Astrocyte (in vitro differentiated cells and primary cell): ENCODE measurements around the gene VWA5B1. TPM values are rescaled to one million over a fixed set of nuclear protein-coding genes. Genes with fewer than 3 reads are reported as not detected.

Experiments used
- DNase-seq: peaks from one replicate; pipeline ENCODE4 v3.0.0-alpha.2; 2010; ENCODE audit warnings: low read depth
- FAIRE-seq: peaks from 2 replicates; lab custom pipeline; 2011; peaks lifted over from hg19 to GRCh38; lab: Jason Lieb, UNC
- H2AFZ ChIP-seq: 2 replicates; pipeline ENCODE4 v1.6.0; 2012; ENCODE audit warnings: low read depth, low read length, inconsistent platforms
- H3K27ac ChIP-seq: 2 replicates; pipeline ENCODE4 v1.5.1; 2011; ENCODE audit warnings: low read depth, low read length, inconsistent platforms
- H3K27me3 ChIP-seq: 2 replicates; pipeline ENCODE4 v1.6.0; 2011; ENCODE audit warnings: low read length, inconsistent platforms; ENCODE audit not compliant: insufficient read depth
- H3K36me3 ChIP-seq: 2 replicates; pipeline ENCODE4 v1.5.1; 2011; ENCODE audit warnings: low read length, inconsistent platforms; ENCODE audit not compliant: insufficient read depth
- H3K4me1 ChIP-seq: 2 replicates; pipeline ENCODE4 v1.5.1; 2011; ENCODE audit warnings: low read length, inconsistent platforms; ENCODE audit not compliant: insufficient read depth
- H3K4me2 ChIP-seq: 2 replicates; pipeline ENCODE4 v1.6.0; 2012; ENCODE audit warnings: low read length, inconsistent platforms
- H3K4me3 ChIP-seq: 2 replicates; pipeline ENCODE4 v1.5.1; 2011; ENCODE audit warnings: low read depth, mild to moderate bottlenecking, low read length, inconsistent platforms; ENCODE audit not compliant: insufficient read depth
- H3K79me2 ChIP-seq: 2 replicates; pipeline ENCODE4 v1.6.0; 2012; ENCODE audit warnings: mild to moderate bottlenecking, low read length, inconsistent platforms; ENCODE audit not compliant: insufficient read depth
- H3K9ac ChIP-seq: 2 replicates; pipeline ENCODE4 v1.6.0; 2012; ENCODE audit warnings: mild to moderate bottlenecking, low read length, inconsistent platforms
- H3K9me3 ChIP-seq: 2 replicates; pipeline ENCODE4 v1.5.1; 2012; ENCODE audit warnings: low read depth, mild to moderate bottlenecking, low read length, inconsistent platforms; ENCODE audit not compliant: insufficient read depth
- H4K20me1 ChIP-seq: 2 replicates; pipeline ENCODE4 v1.6.0; 2012; ENCODE audit warnings: low read length, inconsistent platforms; ENCODE audit not compliant: insufficient read depth
- H3K27ac Mint-ChIP-seq: one replicate; pipeline ENCODE4 v1.8.0; 2021; ENCODE audit warnings: mild to moderate bottlenecking, mixed read lengths; ENCODE audit not compliant: unreplicated experiment
- H3K27me3 Mint-ChIP-seq: one replicate; pipeline ENCODE4 v1.8.0; 2021; ENCODE audit warnings: low read depth, mixed read lengths; ENCODE audit not compliant: unreplicated experiment
- H3K36me3 Mint-ChIP-seq: one replicate; pipeline ENCODE4 v1.8.0; 2021; ENCODE audit warnings: low read depth, mixed read lengths; ENCODE audit not compliant: unreplicated experiment
- H3K4me1 Mint-ChIP-seq: one replicate; pipeline ENCODE4 v1.8.0; 2021; ENCODE audit warnings: low read depth, mixed read lengths; ENCODE audit not compliant: unreplicated experiment
- H3K4me3 Mint-ChIP-seq: one replicate; pipeline ENCODE4 v1.8.0; 2021; ENCODE audit warnings: mild to moderate bottlenecking, moderate library complexity, mixed read lengths; ENCODE audit not compliant: unreplicated experiment
- H3K9me3 Mint-ChIP-seq: one replicate; pipeline ENCODE4 v1.8.0; 2021; ENCODE audit warnings: mild to moderate bottlenecking, mixed read lengths; ENCODE audit not compliant: unreplicated experiment
- CTCF ChIP-seq: IDR thresholded peaks from 2 replicates; pipeline ENCODE4 v1.5.1; 2011; ENCODE audit warnings: low read depth, mild to moderate bottlenecking, inconsistent platforms, low read length, moderate library complexity; ENCODE audit not compliant: insufficient read depth
- EZH2 ChIP-seq: IDR thresholded peaks from 2 replicates; pipeline ENCODE4 v1.6.1; 2012; ENCODE audit warnings: mild to moderate bottlenecking, low read length, inconsistent platforms; ENCODE audit not compliant: insufficient read depth
- total RNA-seq: library from RNA; stranded (reverse); gene quantifications from 2 replicates; pipeline ENCODE4 v1.2.1, GENCODE V29; 2021

VWA5B1 gene
- total RNA-seq, 1 donor from 2014 or later, result not detected

- Mint-ChIP-seq H3K4me3 (no peak overlapping the region), H3K9me3 (peaks cover 2% of the 10 kb centered on the region), H3K27me3 (peaks cover 35% of the 10 kb centered on the region), H3K4me1 (no peaks in the 10 kb centered on the region), H3K36me3 (no peaks in the 10 kb centered on the region), H3K27ac (no peak overlapping the region)
- no peaks in the 10 kb centered on the region for H3K4me1 ChIP-seq
- no peaks in the 10 kb centered on the region for H3K79me2 ChIP-seq
- TF ChIP-seq EZH2, result no peak
- no peaks in the 10 kb centered on the region for H3K36me3 ChIP-seq
- no peak overlapping the region for H2AFZ ChIP-seq
- no peaks in the 10 kb centered on the region for H4K20me1 ChIP-seq
- H3K9ac ChIP-seq, result no peak overlapping the region
- no peak overlapping the region for H3K4me3 ChIP-seq
- FAIRE-seq, result no peak
- H3K27me3 ChIP-seq, result peaks cover 26% of the 10 kb centered on the region
- H3K4me2 ChIP-seq, result no peak overlapping the region
- DNase-seq, result no peak
- no peak overlapping the region for H3K27ac ChIP-seq
- H3K9me3 ChIP-seq, result no peaks in the 10 kb centered on the region
Measured at GRCh38 chr1:20248971-20249612, 41.6 kb upstream of the VWA5B1 start.

GRCh38 chr1:20250340-20250989 is 40.2 kb upstream of the VWA5B1 start:
- no peak overlapping the region for H3K27ac ChIP-seq
- H4K20me1 ChIP-seq, result no peaks in the 10 kb centered on the region
- no peaks in the 10 kb centered on the region for H3K9me3 ChIP-seq
- no peaks in the 10 kb centered on the region for H3K36me3 Mint-ChIP-seq
- H3K4me1 Mint-ChIP-seq, result peaks cover 2% of the 10 kb centered on the region
- TF ChIP-seq EZH2 (no peak), CTCF (no peak)
- H3K27me3 ChIP-seq, result peaks cover 14% of the 10 kb centered on the region
- no peak overlapping the region for H3K27ac Mint-ChIP-seq
- peaks cover 3% of the 10 kb centered on the region for H3K4me1 ChIP-seq
- H3K4me3 Mint-ChIP-seq, result no peak overlapping the region
- no peak overlapping the region for H3K4me2 ChIP-seq
- peaks cover 2% of the 10 kb centered on the region for H3K9me3 Mint-ChIP-seq
- FAIRE-seq, result no peak
- H3K9ac ChIP-seq, result no peak overlapping the region
- H3K79me2 ChIP-seq, result no peaks in the 10 kb centered on the region
- no peak overlapping the region for H3K4me3 ChIP-seq
- peaks cover 28% of the 10 kb centered on the region for H3K27me3 Mint-ChIP-seq
- H2AFZ ChIP-seq, result no peak overlapping the region
- DNase-seq, result no peak
- no peaks in the 10 kb centered on the region for H3K36me3 ChIP-seq

DNA sequence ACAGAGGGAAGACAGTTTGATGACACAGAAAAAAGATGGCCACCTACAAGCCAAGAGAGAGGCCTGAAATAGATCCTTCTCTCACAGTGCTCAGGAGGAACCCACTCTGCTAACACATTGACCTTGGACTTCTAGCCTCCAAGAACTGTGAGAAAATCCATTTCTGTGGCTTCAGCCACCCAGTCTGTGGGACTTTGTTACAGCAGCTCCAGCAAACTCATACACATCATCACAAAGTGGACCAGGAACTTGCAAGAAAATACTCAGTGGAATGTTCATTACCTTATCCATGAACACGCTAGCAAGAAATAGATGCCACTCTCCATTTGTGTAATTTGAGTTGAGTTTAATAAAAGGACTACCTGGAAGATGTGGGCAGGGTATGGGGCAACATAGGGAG is 38.1 kb upstream of the VWA5B1 start:
- no peaks in the 10 kb centered on the region for H3K9me3 ChIP-seq
- Mint-ChIP-seq H3K4me1 (peaks cover 8% of the 10 kb centered on the region), H3K27ac (no peak overlapping the region), H3K9me3 (no peaks in the 10 kb centered on the region), H3K27me3 (peaks cover 28% of the 10 kb centered on the region), H3K4me3 (no peak overlapping the region), H3K36me3 (no peaks in the 10 kb centered on the region)
- H3K27ac ChIP-seq, result no peak overlapping the region
- TF ChIP-seq CTCF, result no peak
- TF ChIP-seq EZH2, result no peak
- no peak overlapping the region for H3K4me2 ChIP-seq
- H4K20me1 ChIP-seq, result no peaks in the 10 kb centered on the region
- DNase-seq, result no peak
- H3K79me2 ChIP-seq, result no peaks in the 10 kb centered on the region
- no peak overlapping the region for H2AFZ ChIP-seq
- no peak overlapping the region for H3K9ac ChIP-seq
- H3K27me3 ChIP-seq, result peaks cover 5% of the 10 kb centered on the region
- peaks cover 9% of the 10 kb centered on the region for H3K4me1 ChIP-seq
- no peaks in the 10 kb centered on the region for H3K36me3 ChIP-seq
- no peak for FAIRE-seq
- H3K4me3 ChIP-seq, result no peak overlapping the region
